HFF-Myc (cell line): ENCODE data around the gene RALGAPA1.

ENCODE experiments used
- DNase-seq: peaks from one replicate; pipeline ENCODE4 v3.0.0-alpha.2; 2011; ENCODE audit warnings: low read depth; ENCODE audit errors: extremely low read depth
- H3K4me3 ChIP-seq: replicated peaks from 2 replicates; pipeline ENCODE4 v1.5.1; 2011; ENCODE audit warnings: low read depth, mild to moderate bottlenecking, control low read depth, low read length
- CTCF ChIP-seq: IDR thresholded peaks from 2 replicates; pipeline ENCODE4 v1.5.1; 2012; ENCODE audit warnings: mild to moderate bottlenecking, low read depth, low read length, control low read depth; ENCODE audit errors: missing control alignments

Gene RALGAPA1

GRCh38 chr14:35653045-35653444 lies 156.1 kb downstream of the RALGAPA1 start:
- H3K4me3 ChIP-seq: no peak overlapping the region
- TF ChIP-seq CTCF: no peak
- DNase-seq: no peak

GRCh38 chr14:35643513-35643912 lies 165.6 kb downstream of the RALGAPA1 start:
- DNase-seq: no peak

GRCh38 chr14:35637851-35638250 lies 171.2 kb downstream of the RALGAPA1 start:
- no peak for TF ChIP-seq CTCF
- DNase-seq: no peak
- no peak overlapping the region for H3K4me3 ChIP-seq

More at GRCh38 chr14:35643513-35643912, 165.6 kb downstream of the RALGAPA1 start:
- no peak for TF ChIP-seq CTCF
- no peak overlapping the region for H3K4me3 ChIP-seq

- TF ChIP-seq CTCF: no peak
- H3K4me3 ChIP-seq: no peak overlapping the region
- no peak for DNase-seq
Measured at GRCh38 chr14:35637269-35637668, 171.8 kb downstream of the RALGAPA1 start.

- no peak for DNase-seq
- H3K4me3 ChIP-seq: no peak overlapping the region
- TF ChIP-seq CTCF: no peak
Measured at GRCh38 chr14:35632676-35633075, 176.4 kb downstream of the RALGAPA1 start.

- H3K4me3 ChIP-seq: no peak overlapping the region
- DNase-seq: no peak
- TF ChIP-seq CTCF: no peak
Measured at GRCh38 chr14:35632271-35632670, 176.8 kb downstream of the RALGAPA1 start.

GRCh38 chr14:35631071-35631805 lies 177.9 kb downstream of the RALGAPA1 start:
- no peak overlapping the region for H3K4me3 ChIP-seq
- no peak for DNase-seq
- TF ChIP-seq CTCF: no peak
